DMS 273 (cell line): ENCODE data around the gene ABHD14A.
A peak's percentile ranks its signal among the peaks of the same experiment; 100 is the strongest.
"Not testable (repeated sequence)": the region's sequence is repeated elsewhere in the genome, so short reads cannot be mapped to it uniquely, and the experiment has no call there.

Experiments
- DNase-seq: peaks from one replicate; lab custom pipeline; 2025; ENCODE audit not compliant: unreplicated experiment; lab: John Stamatoyannopoulos, UW

The ABHD14A gene

GRCh38 chr3:51993657-51994056 lies 18.8 kb downstream of the ABHD14A start:
- DNase-seq, result not testable (repeated sequence)

- no peak for DNase-seq
These were observed 19.7 kb downstream of the ABHD14A start for GRCh38 chr3:51994530-51994929.

GRCh38 chr3:51995346-51996163 lies 20.7 kb downstream of the ABHD14A start, which contains the start of gene RPL29:
RPL29 (minus strand) TSS chr3:51995895; CDS start chr3:51995461, 434 bp downstream.
- DNase-seq, result peak; percentile 94

- no peak for DNase-seq
These were observed 22.3 kb downstream of the ABHD14A start for GRCh38 chr3:51997172-51997571.

GRCh38 chr3:51997935-51998596 lies 23.2 kb downstream of the ABHD14A start:
- DNase-seq, result no peak

- no peak for DNase-seq
These were observed 23.9 kb downstream of the ABHD14A start for GRCh38 chr3:51998774-51999173.

GRCh38 chr3:51999846-52000245 lies 25.0 kb downstream of the ABHD14A start:
- DNase-seq, result no peak

GRCh38 chr3:52001443-52001974 lies 26.6 kb downstream of the ABHD14A start:
- peak; percentile 90 for DNase-seq

GRCh38 chr3:52002748-52003147 lies 27.9 kb downstream of the ABHD14A start:
- DNase-seq, result no peak

GRCh38 chr3:52004163-52004787 lies 29.4 kb downstream of the ABHD14A start:
- peak; percentile 80 for DNase-seq

GRCh38 chr3:52004906-52005395 lies 30.1 kb downstream of the ABHD14A start:
- no peak for DNase-seq

- DNase-seq, result peak; percentile 64
These were observed 30.7 kb downstream of the ABHD14A start for GRCh38 chr3:52005571-52005986.

- no peak for DNase-seq
These were observed 31.4 kb downstream of the ABHD14A start for GRCh38 chr3:52006017-52006819.

GRCh38 chr3:52006820-52007133 lies 31.9 kb downstream of the ABHD14A start:
- DNase-seq, result no peak

- DNase-seq, result no peak
These were observed 32.4 kb downstream of the ABHD14A start for GRCh38 chr3:52007291-52007690.

GRCh38 chr3:52010431-52010830 lies 35.6 kb downstream of the ABHD14A start:
- no peak for DNase-seq

- DNase-seq, result no peak
These were observed 37.8 kb downstream of the ABHD14A start for GRCh38 chr3:52012699-52013098.

GRCh38 chr3:52013802-52014598 lies 39.1 kb downstream of the ABHD14A start:
- no peak for DNase-seq

- DNase-seq, result peak; percentile 60
These were observed 39.7 kb downstream of the ABHD14A start for GRCh38 chr3:52014613-52015012.
